GM12875 (cell line): Measurements from ENCODE around the gene UGGT2.

Experiments used
- H3K4me3 ChIP-seq: one replicate; pipeline ENCODE4 v1.5.1; 2011; ENCODE audit warnings: low read depth, low read length, control low read depth
- TF ChIP-seq, protein P1 (sequence below): IDR thresholded peaks from 2 replicates; pipeline ENCODE4 v1.5.1; 2011; ENCODE audit warnings: low read depth, mild to moderate bottlenecking, control low read depth, inconsistent platforms, low read length, moderate library complexity, borderline replicate concordance; ENCODE audit not compliant: insufficient read depth

Gene UGGT2

DNA sequence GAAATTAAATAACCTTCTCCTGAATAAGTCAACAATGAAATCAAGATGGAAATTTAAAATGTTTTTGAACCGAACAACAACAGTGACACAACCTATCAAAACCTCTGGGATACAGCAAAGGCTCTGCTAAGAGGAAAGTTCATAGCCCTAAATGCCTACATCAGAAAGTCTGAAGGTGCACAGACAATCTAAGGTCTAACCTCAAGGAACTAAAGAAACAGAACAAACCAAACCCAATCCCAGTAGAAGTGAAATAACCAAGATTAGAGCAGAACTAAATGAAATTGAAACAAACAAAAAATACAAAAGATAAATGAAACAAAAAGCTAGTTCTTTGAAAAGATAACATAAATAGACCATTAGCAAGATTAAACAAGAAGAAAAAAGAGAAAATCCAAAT lies 9.0 kb downstream of the UGGT2 start:
- TF ChIP-seq, protein P1, sequence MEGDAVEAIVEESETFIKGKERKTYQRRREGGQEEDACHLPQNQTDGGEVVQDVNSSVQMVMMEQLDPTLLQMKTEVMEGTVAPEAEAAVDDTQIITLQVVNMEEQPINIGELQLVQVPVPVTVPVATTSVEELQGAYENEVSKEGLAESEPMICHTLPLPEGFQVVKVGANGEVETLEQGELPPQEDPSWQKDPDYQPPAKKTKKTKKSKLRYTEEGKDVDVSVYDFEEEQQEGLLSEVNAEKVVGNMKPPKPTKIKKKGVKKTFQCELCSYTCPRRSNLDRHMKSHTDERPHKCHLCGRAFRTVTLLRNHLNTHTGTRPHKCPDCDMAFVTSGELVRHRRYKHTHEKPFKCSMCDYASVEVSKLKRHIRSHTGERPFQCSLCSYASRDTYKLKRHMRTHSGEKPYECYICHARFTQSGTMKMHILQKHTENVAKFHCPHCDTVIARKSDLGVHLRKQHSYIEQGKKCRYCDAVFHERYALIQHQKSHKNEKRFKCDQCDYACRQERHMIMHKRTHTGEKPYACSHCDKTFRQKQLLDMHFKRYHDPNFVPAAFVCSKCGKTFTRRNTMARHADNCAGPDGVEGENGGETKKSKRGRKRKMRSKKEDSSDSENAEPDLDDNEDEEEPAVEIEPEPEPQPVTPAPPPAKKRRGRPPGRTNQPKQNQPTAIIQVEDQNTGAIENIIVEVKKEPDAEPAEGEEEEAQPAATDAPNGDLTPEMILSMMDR = no peak
- no peak overlapping the region for H3K4me3 ChIP-seq

DNA sequence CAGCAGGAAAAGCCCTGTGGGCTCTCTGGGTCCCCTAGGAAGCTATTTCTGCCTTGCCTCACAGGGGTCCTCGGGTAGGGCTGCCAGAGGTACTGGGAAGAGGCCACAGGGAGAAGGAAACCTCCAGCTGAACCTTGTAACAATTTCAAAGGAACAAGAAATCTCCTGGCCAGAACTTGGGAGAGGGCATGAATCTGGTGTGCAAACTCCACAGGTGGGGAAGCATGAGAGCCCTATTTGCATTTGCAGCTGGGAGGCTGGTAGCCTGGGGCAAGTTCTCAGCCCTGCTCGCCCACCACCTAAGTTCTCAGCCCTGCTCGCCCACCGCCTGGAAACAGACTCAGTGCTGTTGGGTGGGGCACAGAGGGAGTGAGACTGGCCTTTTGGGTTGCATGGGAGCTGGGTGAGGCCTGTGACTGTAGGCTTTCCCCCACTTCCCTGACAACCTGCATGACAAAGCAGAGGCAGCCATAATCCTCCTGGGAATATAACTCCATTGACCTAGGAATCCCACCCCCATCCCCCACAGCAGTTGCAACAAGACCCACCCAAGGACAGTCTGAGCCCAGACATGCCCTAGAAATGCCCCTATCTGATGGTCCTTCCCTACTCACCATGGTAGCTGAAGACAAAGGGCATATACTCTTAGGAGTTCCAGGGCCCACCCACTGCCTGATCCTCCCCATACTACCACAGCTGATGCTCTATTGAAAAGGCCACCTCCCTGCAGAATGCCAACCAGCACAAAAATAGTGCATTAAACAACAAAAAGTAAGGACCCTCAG lies 11.7 kb downstream of the UGGT2 start:
- TF ChIP-seq, protein P1 = no peak
- H3K4me3 ChIP-seq = no peak overlapping the region

- TF ChIP-seq, protein P1 = no peak
- no peak overlapping the region for H3K4me3 ChIP-seq
Measured at GRCh38 chr13:96036515-96036914, 16.7 kb downstream of the UGGT2 start.

DNA sequence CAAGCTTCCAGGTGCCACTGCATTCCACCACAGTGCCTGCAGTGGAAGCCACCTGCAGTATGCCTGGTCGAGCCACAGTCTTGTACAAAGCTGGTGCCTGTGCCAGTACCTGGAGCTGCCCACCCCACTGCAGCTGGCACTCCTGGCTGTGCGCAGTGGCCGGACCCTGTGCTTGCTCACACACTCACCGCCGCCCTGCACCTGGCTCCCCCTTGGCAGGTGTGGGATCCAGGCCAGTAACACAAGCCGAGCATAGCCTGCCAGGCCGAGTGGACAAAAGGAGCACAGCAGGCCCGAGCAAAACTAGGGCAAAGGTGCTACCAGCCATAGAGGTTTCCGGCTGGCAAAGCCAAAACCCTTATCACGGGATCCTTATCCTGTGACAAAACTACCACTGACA lies 18.5 kb downstream of the UGGT2 start:
- no peak overlapping the region for H3K4me3 ChIP-seq

DNA sequence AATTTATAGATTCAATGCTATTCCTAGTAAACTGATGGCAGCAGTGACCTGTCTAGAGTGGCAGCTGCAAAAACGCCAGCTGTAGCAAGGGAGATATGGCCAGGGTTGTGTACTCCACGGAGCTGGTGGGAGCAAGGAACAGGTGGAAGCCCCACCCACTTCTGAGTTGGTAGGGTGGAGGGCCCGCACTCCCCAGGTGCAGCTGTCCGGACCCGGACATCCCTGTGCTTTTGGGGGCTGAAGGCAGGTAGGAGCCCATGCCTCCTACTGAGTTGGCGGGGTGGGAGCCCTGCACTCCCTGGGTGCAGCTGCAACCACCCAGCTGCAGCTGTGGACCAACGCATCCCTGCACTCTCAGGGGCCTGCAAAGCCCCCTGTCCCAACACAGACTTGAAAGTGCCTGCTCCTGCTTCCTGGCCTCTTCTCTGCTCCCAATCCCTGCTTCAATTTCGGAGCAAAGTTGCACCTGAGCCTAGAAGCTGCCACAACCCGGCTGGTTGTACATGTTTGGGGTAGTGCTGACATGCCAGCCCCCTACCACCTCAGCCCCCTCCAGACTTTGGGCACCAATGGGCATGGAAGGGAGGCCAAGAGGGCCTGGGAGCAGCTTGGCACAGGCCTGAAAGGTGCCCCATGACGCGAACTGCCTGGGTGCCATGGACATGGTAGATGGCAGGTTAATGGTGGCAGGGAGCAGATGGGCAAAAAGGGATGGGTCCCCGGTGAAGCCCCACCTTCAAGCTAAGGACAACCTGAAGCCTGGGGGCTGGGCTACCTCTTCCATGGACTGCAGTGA lies 19.8 kb downstream of the UGGT2 start:
- no peak overlapping the region for H3K4me3 ChIP-seq
- TF ChIP-seq, protein P1 = no peak

More for the DNA sequence above, 18.5 kb downstream of the UGGT2 start:
- TF ChIP-seq, protein P1 = no peak

DNA sequence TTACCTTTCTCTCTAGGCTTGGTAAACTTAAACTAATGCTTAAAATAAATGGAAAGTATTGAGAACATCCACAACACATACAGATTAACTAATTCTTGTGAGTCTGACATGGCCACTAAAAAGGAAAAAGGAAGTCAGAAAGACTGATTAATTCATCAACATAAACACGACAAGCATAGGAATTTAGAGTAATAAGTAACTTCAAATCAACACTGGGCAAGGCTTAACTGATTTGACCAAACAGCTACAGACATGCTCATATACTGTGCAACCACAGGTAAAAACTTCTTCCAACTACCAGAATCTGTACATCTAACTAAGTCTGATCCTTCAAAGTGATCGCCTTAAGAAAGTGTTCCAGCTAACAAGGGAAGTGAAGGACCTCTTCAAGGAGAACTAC lies 20.5 kb downstream of the UGGT2 start:
- no peak overlapping the region for H3K4me3 ChIP-seq
- TF ChIP-seq, protein P1 = no peak
